Mesodermal cell (in vitro differentiated cells): ENCODE results near the gene SPRY4.
A peak's percentile ranks its signal among the peaks of the same experiment; 100 is the strongest.

ENCODE experiments used
- H3K27ac ChIP-seq: 2 replicates; pipeline ENCODE4 v1.7.0; 2013; ENCODE audit warnings: mild to moderate bottlenecking, low read depth, low read length, moderate library complexity; ENCODE audit not compliant: severe bottlenecking
- H3K36me3 ChIP-seq: 2 replicates; pipeline ENCODE4 v1.7.1; 2013; ENCODE audit warnings: mild to moderate bottlenecking, low read length, moderate library complexity; ENCODE audit not compliant: control insufficient read depth, insufficient read depth
- H3K4me1 ChIP-seq: one replicate; pipeline ENCODE4 v1.7.1; 2013; ENCODE audit warnings: mild to moderate bottlenecking, low read length; ENCODE audit not compliant: insufficient read depth, control insufficient read depth, poor library complexity, severe bottlenecking
- H3K4me3 ChIP-seq: 2 replicates; pipeline ENCODE4 v1.7.0; 2013; ENCODE audit warnings: low read length, control low read depth, mild to moderate bottlenecking; ENCODE audit not compliant: insufficient read depth, poor library complexity, severe bottlenecking; ENCODE audit errors: extremely low read depth
- H3K9me3 ChIP-seq: 2 replicates; pipeline ENCODE4 v1.7.1; 2013; ENCODE audit warnings: mild to moderate bottlenecking, low read length, moderate library complexity; ENCODE audit not compliant: control insufficient read depth
- WGBS, 2 experiments: methylation state at CpG; one replicate each; pipeline ENCODE4 v1.1.5; 2013; ENCODE audit warnings: missing lambda C conversion rate in 2 of 2; ENCODE audit not compliant: insufficient coverage in 2 of 2; 5-methylcytosine and 5-hydroxymethylcytosine counted together

The SPRY4 gene

GRCh38 chr5:142293486-142293885 lies 31.3 kb downstream of the SPRY4 start:
- Histone ChIP-seq H3K9me3 (peaks cover 3% of the 10 kb centered on the region), H3K27ac (peak overlapping the region; percentile 33), H3K4me1 (peaks cover 77% of the 10 kb centered on the region), H3K4me3 (no peak overlapping the region), H3K36me3 (peaks cover 37% of the 10 kb centered on the region)
- WGBS, 2 experiments = 74 to 76% methylated on average over 3 to 4 of the region's 5 CpGs

- Histone ChIP-seq H3K4me1 (peaks cover 78% of the 10 kb centered on the region), H3K36me3 (peaks cover 41% of the 10 kb centered on the region), H3K27ac (no peak overlapping the region), H3K4me3 (no peak overlapping the region), H3K9me3 (peaks cover 3% of the 10 kb centered on the region)
- 80 to 100% methylated on average over 1 of the region's 3 CpGs for WGBS, 2 experiments
Observed at GRCh38 chr5:142292808-142293207, 32.0 kb downstream of the SPRY4 start.

- peaks cover 3% of the 10 kb centered on the region for H3K9me3 ChIP-seq
- H3K4me3 ChIP-seq = no peak overlapping the region
- H3K4me1 ChIP-seq = peaks cover 78% of the 10 kb centered on the region
- H3K36me3 ChIP-seq = peaks cover 41% of the 10 kb centered on the region
- 82 to 97% methylated on average over 1 to 3 of the region's 5 CpGs for WGBS, 2 experiments
- H3K27ac ChIP-seq = no peak overlapping the region
Observed at GRCh38 chr5:142292249-142292648, 32.6 kb downstream of the SPRY4 start.

GRCh38 chr5:142290577-142291299 lies 34.1 kb downstream of the SPRY4 start:
- Histone ChIP-seq H3K9me3 (peaks cover 3% of the 10 kb centered on the region), H3K27ac (peak overlapping the region; percentile 68), H3K36me3 (peaks cover 45% of the 10 kb centered on the region), H3K4me1 (peaks cover 64% of the 10 kb centered on the region), H3K4me3 (no peak overlapping the region)
- WGBS, 2 experiments = 54 to 80% methylated on average over 1 to 2 of the region's 5 CpGs

GRCh38 chr5:142289708-142290576 lies 34.9 kb downstream of the SPRY4 start:
- WGBS, 2 experiments = 82 to 87% methylated on average over 8 to 9 of the region's 11 CpGs
- peaks cover 56% of the 10 kb centered on the region for H3K4me1 ChIP-seq
- no peak overlapping the region for H3K4me3 ChIP-seq
- peaks cover 50% of the 10 kb centered on the region for H3K36me3 ChIP-seq
- H3K27ac ChIP-seq = peak overlapping the region; percentile 68
- peaks cover 3% of the 10 kb centered on the region for H3K9me3 ChIP-seq

GRCh38 chr5:142287973-142288313 lies 36.9 kb downstream of the SPRY4 start:
- Histone ChIP-seq H3K9me3 (peaks cover 3% of the 10 kb centered on the region), H3K27ac (peak overlapping the region; percentile 75), H3K36me3 (peaks cover 53% of the 10 kb centered on the region), H3K4me3 (no peak overlapping the region), H3K4me1 (peaks cover 39% of the 10 kb centered on the region)
- 87% methylated on average over 5 of the region's 5 CpGs; no CpG with 5 or more reads in 1 of the 2 experiments for WGBS, 2 experiments

- Histone ChIP-seq H3K4me3 (no peak overlapping the region), H3K4me1 (peaks cover 39% of the 10 kb centered on the region), H3K36me3 (peaks cover 47% of the 10 kb centered on the region), H3K9me3 (no peaks in the 10 kb centered on the region), H3K27ac (peak overlapping the region; percentile 75)
- 73 to 83% methylated on average over 11 to 15 of the region's 17 CpGs for WGBS, 2 experiments
Observed at GRCh38 chr5:142287096-142287972, 37.5 kb downstream of the SPRY4 start.

GRCh38 chr5:142286111-142286510 lies 38.7 kb downstream of the SPRY4 start:
- H3K4me3 ChIP-seq = no peak overlapping the region
- 92 to 97% methylated on average over 8 to 10 of the region's 12 CpGs for WGBS, 2 experiments
- H3K27ac ChIP-seq = no peak overlapping the region
- H3K36me3 ChIP-seq = peaks cover 43% of the 10 kb centered on the region
- no peaks in the 10 kb centered on the region for H3K9me3 ChIP-seq
- H3K4me1 ChIP-seq = peaks cover 42% of the 10 kb centered on the region

- no peak overlapping the region for H3K4me3 ChIP-seq
- WGBS, 2 experiments = 100% methylated on average over 1 to 3 of the region's 6 CpGs
- H3K4me1 ChIP-seq = peaks cover 34% of the 10 kb centered on the region
Observed at GRCh38 chr5:142283304-142283703, 41.5 kb downstream of the SPRY4 start.

GRCh38 chr5:142281966-142282365 lies 42.9 kb downstream of the SPRY4 start:
- peak overlapping the region; percentile 6 for H3K27ac ChIP-seq
- H3K4me1 ChIP-seq = peaks cover 24% of the 10 kb centered on the region
- no peaks in the 10 kb centered on the region for H3K9me3 ChIP-seq
- 91 to 95% methylated on average over 6 of the region's 6 CpGs for WGBS, 2 experiments
- H3K36me3 ChIP-seq = peaks cover 22% of the 10 kb centered on the region
- H3K4me3 ChIP-seq = no peak overlapping the region

More at GRCh38 chr5:142283304-142283703, 41.5 kb downstream of the SPRY4 start:
- Histone ChIP-seq H3K36me3 (peaks cover 25% of the 10 kb centered on the region), H3K27ac (no peak overlapping the region), H3K9me3 (no peaks in the 10 kb centered on the region)
